ENCODE data around the gene OR3A2.
"Not testable (repeated sequence)": the region's sequence is repeated elsewhere in the genome, so short reads cannot be mapped to it uniquely, and the experiment has no call there.

Gene OR3A2

DNA sequence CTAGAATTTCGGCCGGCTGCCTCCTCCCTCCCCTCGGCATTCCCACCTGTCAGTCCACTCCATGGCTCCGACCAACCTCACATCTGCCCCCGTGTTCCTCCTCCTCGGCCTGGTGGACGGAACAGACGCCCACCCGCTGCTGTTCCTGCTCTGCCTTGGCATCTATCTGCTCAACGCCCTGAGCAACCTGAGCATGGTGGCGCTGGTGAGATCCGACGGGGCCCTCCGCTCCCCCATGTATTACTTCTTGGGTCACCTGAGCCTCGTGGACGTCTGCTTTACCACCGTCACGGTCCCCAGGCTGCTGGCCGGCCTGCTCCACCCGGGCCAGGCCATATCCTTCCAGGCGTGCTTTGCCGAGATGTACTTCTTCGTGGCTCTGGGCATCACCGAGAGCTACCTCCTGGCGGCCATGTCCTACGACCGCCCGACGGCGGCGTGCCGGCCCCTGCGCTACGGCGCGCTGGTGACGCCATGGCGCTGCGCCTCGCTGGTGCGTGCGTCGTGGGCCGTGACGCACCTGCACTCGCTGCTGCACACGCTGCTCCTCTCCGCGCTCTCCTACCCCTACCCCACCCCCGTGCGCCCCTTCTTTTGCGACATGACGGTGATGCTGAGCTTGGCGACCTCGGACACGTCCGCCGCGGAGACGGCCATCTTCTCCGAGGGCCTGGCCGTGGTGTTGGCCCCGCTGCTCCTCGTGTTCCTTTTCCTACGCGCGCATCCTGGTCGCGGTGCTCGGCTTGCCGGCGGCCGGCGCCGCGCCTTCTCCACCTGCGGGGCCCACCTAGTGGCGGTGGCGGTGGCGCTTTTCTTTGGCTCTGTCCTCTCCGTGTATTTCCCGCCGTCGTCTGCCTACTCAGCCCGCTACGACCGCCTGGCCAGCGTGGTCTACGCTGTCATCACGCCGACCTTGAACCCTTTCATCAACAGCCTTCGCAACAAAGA, at the start of gene OR3A2:
TSS of gene OR3A2 (minus strand) at position 440 of the 948 bp plus-strand sequence.
- DNase-seq (ENCODE audit: low read depth): no peak

DNA sequence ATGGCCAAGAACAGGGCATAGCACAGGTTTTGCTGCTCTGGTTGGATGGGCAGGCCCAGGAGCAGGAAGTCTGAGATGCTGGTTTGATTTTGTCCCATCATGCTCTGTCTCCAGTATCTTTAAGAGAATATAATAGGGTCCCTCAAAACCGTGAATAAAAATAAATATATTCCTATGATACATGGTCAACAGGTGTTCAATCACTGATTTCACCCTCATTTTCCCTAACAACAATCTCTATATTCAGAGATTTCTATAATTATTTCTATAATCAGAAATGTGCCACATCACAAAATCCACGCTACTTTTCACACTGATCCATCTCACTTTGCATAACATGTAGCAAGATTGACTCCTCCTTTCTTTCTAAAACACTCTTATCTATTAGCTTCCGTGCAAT, 47.6 kb upstream of the OR3A2 start, which contains the start of gene OR1E2:
TSS of gene OR1E2 (minus strand) at position 101 of the 400 bp plus-strand sequence. CDS start at position 101, 0 bp downstream.
- DNase-seq (ENCODE audit: low read depth): no peak

DNA sequence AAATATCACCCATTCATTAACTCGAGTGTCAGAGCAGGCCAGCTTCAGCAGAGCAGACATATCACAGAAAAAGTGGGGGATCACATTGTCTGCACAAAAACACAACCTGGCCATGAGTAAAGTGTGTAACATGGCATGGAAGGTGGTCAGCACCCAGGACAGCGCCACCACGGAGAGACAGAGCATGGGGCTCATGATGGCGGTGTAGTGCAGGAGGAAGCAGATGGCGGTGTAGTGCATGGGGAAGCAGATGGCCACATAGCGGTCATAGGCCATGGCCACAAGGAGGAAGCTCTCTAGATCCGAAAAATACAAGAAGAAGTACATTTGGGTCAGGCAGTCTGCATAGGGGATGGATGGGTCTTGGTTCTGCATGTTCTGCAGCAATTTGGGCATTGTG, 47.1 kb upstream of the OR3A2 start:
- not testable (repeated sequence) for DNase-seq (ENCODE audit: low read depth)

DNA sequence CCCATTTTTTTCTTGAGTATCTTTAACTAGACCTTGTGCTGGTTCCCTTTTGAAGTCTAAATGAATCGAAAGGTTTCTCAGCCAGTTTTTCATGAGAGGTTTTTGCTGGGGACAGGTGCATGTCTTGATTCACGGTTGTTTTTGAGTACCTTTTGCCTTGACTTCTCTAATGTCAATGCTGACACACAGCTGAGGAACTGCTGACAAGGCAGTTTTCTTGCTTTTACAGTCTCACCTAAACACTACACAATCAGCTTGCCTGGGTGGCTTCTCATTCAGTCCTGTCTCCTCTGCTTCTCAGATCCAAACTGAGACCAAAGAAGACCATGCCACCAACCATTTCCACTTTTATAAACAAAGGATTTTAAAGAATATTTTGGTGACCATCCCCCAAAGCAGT, 32.1 kb upstream of the OR3A2 start:
- DNase-seq (ENCODE audit: low read depth): no peak

DNA sequence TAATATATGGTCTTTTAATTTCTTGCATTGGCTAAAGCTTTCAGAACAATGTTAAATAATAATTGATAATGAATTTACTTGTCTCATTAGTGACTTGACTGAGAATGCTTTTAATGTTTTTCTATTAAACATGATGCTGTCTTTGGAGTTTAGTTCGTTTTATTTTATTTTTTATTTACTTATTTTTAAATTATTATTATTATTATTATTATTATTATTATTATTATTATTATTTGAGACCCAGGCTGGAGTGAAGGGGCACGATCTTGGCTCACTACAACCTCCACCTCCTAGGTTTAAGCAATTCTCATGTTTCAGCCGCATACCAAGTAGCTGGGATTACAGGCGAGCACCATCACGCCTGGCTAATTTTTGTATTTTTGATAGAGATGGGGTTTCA, 29.5 kb upstream of the OR3A2 start:
- no peak for DNase-seq (ENCODE audit: low read depth)

DNA sequence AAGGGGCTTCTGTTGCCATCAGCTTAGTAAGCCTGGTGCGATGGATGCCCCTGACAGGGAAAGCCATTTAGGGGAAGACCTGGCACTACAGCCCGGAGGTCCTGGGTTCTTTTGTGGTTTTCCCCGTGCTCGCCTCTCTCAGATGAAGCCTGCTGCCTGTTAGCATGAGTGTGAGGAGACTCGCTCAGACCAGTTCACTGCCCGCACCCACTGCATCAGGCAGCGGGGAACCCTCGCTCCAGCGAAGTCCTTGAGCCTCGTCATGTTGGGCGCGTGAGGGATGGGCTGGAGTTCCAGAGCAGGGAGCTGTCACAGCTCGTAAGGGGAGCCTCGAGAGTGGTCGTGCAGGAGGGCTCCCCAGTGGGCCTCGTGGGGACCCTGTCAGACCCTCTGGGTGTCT, 26.1 kb upstream of the OR3A2 start:
- not testable (repeated sequence) for DNase-seq (ENCODE audit: low read depth)

DNA sequence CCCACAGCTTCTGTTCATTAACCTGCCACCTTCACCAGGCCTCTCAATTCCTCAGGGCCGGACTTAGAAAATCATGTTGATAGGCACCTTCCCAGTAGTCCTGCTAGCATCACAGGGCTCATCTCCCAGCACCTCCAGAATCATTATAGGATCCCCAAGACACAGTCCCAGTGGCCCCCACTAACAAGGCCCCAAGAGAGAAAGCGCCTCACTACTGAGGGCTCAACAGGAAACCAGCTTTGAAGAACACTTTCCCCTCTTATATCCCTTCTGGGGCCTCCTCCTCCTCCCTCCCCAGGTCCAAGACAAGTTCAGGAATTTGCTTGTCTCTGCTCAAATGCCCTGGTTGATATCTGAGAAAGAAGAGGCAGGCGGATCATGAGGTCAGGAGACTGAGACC, 25.0 kb upstream of the OR3A2 start, which contains the start of gene OR3A3:
TSS of gene OR3A3 (plus strand) at position 301 of the 400 bp plus-strand sequence.
- no peak for DNase-seq (ENCODE audit: low read depth)

DNA sequence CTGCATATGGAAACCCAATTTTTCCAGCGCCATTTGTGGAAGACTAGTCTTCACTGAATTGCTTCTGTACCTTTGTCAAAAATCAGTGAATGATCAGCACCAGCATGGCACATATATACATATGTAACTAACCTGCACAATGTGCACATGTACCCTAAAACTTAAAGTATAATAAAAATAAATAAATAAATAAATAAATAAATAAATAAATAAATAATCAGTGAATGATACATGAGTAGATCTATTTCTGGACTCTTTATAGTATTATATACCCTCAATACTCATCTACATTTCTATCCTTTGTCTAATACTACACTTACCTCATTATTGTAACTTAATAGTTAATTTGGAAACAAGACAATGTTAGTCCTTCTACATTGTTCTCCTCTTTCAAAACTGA, 17.7 kb upstream of the OR3A2 start:
- not testable (repeated sequence) for DNase-seq (ENCODE audit: low read depth)

DNA sequence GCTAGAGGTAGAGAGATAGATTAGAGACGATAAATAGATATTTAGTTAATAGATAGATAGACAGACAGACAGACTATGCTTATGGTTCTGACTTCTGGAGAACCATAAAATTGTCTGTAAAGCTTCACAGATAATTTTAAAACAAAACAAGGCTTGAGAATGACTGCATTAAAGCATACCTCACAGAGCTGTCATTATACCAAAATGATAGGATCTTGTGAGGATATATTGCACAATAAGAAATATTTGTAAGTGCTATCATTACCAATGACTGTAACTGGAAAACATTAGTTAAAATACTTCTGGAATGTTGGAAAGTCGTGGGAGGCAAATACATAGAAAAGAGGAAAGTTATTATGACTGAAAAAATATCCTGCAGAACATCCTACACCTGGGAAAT, 15.7 kb upstream of the OR3A2 start:
- no peak for DNase-seq (ENCODE audit: low read depth)

DNA sequence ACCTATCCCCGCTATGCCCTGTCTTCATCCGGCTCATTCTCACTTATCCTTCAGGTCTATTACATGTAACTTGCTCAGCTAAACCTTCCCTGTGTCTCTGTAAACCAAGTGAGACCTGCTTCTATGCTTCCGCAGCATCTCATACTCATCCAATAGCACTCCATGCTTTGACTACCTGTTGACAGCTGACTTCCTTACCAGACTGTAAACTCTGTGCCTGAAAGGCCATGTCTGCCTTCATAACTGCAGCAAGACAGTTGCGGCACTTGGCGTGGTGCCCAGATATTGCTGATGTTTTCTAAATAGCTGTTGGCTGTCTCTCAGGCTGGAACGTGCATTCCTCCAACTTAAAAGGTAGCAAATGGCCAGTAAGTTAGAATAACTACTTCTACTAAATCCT, 13.9 kb upstream of the OR3A2 start:
- DNase-seq (ENCODE audit: low read depth): no peak

DNA sequence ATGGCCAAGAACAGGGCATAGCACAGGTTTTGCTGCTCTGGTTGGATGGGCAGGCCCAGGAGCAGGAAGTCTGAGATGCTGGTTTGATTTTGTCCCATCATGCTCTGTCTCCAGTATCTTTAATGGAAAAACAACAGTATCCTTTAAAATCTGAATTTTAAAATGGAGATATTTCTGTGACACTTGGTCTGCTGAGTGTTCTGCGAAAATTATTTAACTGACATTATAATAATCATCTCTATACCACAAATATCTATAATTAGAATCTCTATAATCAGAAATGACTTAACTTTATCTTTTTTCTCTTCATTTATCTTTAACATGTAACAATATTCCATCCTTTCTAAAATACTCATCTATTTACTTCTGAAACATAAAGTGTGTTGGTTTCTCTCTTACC, 12.2 kb upstream of the OR3A2 start, which contains the start of gene OR1E1:
TSS of gene OR1E1 (minus strand) at position 101 of the 400 bp plus-strand sequence. CDS start at position 101, 0 bp downstream.
- DNase-seq (ENCODE audit: low read depth): no peak

DNA sequence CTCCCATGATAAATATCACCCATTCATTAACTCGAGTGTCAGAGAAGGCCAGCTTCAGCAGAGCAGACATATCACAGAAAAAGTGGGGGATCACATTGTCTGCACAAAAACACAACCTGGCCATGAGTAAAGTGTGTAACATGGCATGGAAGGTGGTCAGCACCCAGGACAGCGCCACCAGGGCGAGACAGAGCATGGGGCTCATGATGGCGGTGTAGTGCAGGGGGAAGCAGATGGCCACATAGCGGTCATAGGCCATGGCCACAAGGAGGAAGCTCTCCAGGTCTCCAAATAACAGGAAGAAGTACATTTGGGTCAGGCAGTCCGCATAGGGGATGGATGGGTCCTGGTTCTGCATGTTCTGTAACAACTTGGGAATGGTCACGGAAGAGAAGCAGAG, 11.7 kb upstream of the OR3A2 start:
- DNase-seq (ENCODE audit: low read depth): not testable (repeated sequence)

DNA sequence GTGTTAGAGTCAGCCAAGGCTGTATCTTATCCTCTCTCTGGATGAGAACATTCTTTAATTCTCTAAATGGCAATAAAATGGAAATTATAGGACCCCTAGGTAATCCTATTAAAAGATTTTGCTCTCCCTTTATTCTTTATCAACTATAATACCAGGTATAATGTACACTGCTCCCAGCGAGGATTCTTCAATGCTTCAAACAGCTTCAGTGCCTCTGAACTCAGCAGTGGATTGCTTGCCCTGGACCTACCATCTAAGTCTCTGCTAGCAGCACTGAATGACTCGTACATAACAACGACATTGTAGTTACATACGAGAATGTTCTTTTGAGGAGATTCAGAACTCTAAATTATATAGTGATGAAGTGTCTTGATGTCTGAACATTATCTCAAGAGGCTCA, 3.7 kb upstream of the OR3A2 start:
- no peak for DNase-seq (ENCODE audit: low read depth)

DNA sequence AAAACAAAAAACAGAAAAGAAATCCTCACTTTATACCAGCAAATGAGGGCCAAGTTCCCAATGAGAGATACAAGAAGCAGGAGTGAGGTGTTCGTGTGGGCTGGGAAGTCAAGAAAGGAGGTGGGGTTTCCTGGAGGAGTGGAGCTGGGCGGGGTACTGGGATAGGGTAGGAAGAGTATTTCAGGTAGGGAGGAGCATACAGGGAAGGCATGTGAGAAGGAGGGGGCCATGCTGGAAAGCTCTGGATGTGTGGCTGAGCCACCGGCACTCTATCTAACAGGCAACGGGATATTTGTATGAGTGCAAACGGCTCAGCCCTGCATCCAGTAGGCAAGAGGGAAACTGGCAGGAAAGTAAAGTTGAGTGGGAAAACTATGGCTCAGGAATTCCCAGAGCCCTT, 4.2 kb downstream of the OR3A2 start:
- DNase-seq (ENCODE audit: low read depth): no peak

DNA sequence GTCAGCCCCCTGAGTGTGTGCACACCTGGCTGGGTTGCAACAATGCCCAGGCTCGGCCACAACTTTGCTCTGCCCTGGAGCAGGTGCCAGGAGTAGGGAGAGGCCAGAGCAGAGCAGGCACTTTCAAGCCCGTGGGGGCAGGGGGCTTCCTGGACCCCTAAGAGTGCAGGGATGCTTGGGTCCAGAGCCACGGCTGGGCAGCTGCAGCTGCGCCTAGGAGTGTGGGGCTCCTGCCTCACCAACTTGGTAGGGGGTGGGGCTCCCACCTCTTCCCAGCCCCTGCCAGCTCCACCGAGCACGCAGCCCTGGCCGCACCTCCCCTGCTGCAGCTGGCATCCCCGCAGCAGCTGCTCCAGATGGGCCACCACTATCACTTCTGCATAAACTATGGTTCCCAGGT, 7.8 kb downstream of the OR3A2 start:
- no peak for DNase-seq (ENCODE audit: low read depth)

DNA sequence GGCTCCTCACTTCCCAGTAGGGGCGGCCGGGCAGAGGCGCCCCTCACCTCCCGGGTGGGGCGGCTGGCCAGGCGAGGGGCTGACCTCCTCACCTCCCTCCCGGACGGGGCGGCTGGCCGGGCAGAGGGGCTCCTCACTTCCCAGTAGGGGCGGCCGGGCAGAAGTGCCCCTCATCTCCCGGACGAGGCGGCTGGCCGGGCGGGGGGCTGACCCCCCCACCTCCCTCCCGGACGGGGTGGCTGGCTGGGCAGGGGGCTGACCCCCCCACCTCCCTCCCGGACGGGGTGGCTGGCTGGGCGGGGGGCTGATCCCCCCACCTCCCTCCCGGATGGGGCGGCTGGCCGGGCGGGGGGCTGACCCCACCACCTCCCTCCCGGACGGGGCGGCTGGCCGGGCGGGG, 14.9 kb downstream of the OR3A2 start:
- not testable (repeated sequence) for DNase-seq (ENCODE audit: low read depth)

DNA sequence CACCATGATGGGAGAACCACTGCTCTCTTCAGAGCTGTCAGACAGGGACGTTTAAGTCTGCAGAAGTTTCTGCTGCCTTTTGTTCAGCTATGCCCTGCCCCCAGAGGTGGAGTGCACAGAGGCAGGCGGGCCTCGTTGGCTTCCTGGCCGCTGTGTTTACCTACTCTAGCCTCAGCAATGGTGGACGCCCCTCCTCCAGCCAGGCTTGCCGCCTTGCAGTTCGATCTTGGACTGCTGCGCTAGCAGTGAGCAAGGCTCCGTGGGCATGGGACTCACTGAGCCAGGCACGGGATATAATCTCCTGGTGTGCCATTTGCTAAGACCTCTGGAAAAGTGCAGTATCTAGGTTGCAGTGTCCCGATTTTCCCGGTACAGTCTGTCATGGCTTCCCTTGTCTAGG, 43.3 kb downstream of the OR3A2 start:
- DNase-seq (ENCODE audit: low read depth): not testable (repeated sequence)

DNA sequence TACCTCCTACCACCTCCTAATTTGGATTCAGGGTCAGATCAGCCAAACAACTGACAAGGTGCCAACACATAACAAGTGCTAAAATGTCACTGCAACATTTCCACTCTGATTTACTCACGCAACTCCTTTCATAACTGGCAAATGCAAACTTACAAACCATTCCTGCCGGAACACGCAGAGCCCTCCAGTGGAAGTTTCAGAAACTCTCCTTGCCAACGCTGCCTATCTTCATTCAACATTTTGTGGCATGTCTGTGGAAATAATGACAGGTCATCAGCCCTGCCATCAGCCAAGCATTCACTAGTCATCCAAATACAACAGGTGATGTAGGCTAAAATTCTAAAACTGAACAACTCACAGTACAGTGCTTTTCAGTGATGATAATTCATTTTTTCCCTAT, 50.2 kb downstream of the OR3A2 start:
- DNase-seq (ENCODE audit: low read depth): no peak

DNA sequence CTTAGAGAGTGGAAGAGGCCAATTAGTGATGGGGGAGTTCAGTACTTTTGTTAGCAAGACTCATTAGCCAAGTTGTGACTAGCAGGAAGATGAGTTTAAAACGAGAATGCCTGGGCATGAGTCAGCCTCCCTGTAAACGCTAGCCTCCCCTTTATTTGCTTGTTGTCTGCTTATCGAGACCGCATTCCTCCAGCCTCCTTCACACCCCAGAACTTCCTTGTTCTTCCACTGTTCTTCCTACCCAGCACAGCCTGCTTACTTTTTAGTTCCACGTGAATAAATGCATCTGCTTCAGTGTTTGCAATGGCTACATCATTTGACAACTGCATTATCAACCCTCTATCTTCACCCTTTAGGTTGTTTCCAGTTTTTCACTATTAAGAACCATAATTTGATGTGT, 67.8 kb downstream of the OR3A2 start:
- no peak for DNase-seq (ENCODE audit: low read depth)

DNA sequence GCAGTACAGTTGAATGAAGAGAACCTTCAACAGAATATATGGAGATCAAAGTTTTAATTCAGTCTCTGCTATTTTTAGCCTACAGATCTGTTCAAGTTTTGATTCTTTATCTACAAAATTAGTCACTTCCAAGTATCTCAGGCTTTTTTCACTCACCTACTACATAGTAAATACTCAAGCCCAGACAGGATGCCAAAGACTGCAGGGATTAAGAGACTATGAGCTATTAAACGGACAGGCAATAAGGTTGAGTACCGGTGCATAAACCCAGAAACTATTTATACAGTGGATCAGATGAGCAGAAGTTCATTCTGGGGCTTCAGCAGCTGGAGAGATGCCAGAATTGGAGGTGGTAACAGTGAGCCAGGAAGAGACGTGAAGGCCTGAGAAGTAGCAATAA, 69.3 kb downstream of the OR3A2 start:
- DNase-seq (ENCODE audit: low read depth): no peak

DNA sequence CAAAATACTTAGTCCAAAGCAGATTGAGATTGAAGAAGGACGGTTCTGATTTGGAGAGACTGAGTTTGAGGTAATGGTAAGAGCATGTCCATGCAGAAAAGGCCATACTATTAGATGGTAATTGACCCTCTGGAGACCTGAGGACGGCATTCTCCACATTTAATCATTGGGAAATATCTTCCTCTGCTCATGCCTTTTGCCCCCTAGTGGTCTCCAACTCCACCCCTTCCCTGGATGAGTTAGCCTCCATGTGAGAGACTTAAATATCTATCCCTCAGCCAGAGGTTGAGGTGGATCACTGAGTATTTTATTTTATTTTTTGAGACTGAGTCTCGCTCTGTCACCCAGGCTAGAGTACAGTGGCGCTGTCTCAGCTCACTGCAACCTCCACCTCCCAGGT, 77.5 kb downstream of the OR3A2 start:
- DNase-seq (ENCODE audit: low read depth): no peak

DNA sequence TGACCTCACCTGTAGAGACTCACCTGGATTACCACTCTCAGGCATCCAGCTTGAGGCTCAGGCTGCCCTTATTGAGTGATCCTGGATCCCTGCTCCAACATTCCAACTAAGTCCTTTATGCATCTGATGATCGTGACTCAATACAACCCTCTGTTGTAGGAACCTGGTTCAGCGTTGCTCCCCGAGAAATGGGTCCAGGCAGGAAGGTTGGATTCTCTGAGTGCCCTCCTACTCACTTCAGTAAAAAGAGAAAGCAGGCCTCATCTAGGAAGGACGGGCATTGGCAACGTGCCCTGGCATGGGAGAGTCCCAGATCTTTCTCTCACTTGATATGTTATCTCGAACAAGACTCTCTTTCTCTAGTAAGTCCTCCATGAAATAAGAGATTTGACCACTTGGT, 87.8 kb downstream of the OR3A2 start, which contains the start of gene OR3A1:
TSS of gene OR3A1 (minus strand) at position 101 of the 400 bp plus-strand sequence. CDS start 5,778 bp downstream, outside the sequence.
- DNase-seq (ENCODE audit: low read depth): no peak

DNA sequence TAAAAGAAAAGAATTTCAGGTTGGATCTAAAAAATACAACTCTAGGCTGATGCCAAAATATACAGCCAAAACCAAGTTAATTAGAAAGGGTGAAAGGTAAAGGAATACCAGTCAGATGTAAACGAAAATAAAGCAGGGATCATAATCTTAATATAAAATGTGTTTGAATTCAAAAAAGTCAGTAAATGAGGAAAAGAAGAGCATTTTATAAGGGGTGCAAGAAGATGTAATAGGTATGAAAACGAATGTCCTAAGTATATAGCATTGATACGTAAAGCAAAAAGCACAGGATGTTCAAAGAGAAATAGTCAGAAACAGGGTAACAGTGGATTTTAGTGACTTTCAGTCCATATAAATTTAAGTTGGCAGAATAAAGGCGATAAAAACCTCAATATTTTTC, 90.5 kb downstream of the OR3A2 start:
- DNase-seq (ENCODE audit: low read depth): no peak
